Activated CD4-positive, alpha-beta T cell treated with anti-CD3 and anti-CD28 coated beads, Interleukin-2, amount 50 U/mL, for 48 hours (primary cell): ENCODE data around the gene FEZ2.

ENCODE experiments used
- DNase-seq, 2 experiments: peaks; one replicate each; pipeline ENCODE4 v3.0.0-alpha.2; 2020

The FEZ2 gene

DNA sequence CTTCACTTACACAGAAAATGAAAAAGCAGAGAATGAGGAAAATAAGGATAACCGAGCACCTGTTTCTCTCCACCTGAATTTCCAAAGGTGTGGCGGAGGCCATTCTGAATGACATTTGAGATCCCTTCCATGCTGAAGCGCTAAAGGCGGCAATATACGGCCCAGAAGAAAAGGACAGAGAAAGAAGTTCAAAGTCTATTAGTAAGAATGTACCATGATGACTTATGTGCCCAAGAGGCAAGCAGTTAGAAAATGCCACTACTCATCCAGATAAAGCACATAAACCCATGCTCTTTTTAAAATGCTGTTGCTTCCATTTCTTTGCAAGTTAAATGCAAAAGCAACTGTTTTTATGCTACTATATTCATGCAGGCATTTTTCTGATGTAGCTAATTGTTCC lies 37.2 kb downstream of the FEZ2 start:
- no peak for DNase-seq

DNA sequence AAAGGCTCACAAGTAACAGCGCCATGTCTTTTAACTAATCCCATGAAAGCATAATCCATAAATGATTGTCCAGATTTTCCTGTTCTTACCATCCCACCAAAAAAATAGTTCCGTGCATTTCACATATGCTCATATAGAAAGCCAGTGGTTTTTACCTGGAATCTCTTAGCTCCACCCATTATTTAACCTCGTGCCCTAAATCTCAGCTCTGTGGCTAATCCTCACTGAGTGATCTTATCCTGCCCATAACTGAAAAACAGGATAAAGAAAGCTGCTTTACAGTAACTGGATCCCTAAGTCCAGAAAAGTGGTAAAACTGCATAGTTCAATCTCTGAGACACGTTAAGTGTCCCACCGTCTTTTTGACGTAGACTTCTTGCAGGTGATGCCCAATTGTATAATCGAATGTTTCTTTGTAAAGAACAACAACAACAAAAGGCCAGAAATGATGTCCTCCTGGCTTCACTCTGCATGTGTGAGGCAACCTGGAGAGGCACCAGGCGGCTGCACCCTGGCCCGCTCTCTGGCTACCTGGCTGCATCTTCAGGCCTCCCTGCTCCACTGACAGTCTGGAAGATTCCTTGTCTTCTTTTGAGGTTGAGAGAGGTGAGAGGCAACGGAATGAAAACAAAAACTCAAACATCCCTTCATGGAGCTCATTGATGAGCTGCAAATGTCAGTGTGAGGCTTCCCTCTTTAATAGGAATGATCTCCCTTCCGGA lies 38.6 kb downstream of the FEZ2 start:
- DNase-seq = no peak

DNA sequence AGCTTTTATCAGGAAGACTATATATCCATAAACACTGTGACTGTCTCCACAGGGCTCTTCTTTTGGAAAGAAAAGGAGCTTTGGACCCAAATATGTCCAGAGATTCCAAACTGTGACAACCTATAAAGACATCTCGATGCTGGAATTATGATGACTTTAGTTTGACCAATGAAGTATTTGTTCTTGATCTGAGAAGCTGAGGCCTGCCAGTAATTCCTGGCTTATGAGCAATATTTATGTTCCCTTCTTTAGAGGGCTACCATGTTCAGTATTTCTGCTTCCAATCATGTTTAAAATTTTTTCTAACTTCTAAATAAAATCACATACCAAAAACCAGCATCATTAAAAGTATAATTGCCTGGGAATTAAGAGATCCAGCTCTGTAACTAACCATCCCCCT lies 41.1 kb downstream of the FEZ2 start:
- DNase-seq = no peak

DNA sequence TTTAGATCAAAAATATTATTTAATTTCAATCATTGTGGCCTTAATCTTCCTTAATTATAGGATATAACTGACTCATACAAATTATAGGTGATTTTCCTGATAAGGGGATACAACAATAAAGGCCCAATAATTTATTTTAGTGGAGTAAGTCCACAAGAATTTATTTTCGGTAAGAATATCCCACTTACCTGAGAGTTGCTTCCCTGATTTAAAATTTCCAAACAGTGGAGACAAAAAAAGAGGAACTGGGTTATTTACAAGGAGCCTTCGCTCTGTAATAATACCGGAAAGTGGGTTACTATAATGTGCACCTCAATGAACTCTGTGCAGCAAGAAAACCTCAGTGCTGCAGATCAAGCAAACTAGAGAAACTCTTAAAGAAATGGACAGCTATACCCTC lies 42.2 kb downstream of the FEZ2 start:
- no peak for DNase-seq

- DNase-seq = no peak
These were observed 43.4 kb downstream of the FEZ2 start for GRCh38 chr2:36554531-36554930.

- DNase-seq = no peak
These were observed 44.3 kb downstream of the FEZ2 start for GRCh38 chr2:36553683-36554082.

- DNase-seq = no peak
These were observed 48.0 kb downstream of the FEZ2 start for GRCh38 chr2:36550006-36550405.

DNA sequence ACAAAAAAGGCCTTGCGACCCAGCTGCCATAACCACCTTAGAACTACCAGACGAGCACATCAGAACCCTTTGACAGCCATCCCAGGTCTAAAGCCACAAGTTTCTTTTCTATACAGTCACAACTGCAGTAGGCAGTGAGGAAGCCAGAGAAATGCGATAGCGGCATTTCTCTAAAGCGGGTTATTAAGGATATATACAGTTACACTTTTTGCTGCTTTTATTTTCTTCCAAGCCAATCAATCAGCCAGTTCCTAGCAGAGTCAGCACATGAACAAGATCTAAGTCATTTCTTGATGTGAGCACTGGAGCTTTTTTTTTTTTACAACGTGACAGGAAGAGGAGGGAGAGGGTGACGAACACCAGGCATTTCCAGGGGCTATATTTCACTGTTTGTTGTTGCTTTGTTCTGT lies 48.8 kb downstream of the FEZ2 start:
- no peak for DNase-seq

DNA sequence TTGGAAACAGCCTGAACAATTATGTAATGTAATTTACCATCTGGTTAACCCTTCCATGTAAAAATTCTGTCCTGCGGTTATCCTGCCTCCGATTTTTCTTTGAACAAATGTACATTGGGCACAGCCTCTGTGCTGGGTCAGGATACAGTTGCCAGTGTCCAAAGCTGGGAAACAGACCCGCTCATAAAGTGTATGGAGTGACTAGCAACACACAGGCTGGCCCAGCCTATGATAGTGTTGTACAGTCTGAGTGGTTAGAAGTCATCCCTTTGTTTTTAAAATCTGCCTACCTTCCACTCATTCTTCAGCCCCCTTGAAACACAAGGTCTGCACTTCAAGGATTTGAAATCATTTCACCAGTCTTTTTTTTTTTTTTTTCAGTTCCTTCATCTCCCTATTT lies 50.1 kb downstream of the FEZ2 start:
- no peak for DNase-seq

DNA sequence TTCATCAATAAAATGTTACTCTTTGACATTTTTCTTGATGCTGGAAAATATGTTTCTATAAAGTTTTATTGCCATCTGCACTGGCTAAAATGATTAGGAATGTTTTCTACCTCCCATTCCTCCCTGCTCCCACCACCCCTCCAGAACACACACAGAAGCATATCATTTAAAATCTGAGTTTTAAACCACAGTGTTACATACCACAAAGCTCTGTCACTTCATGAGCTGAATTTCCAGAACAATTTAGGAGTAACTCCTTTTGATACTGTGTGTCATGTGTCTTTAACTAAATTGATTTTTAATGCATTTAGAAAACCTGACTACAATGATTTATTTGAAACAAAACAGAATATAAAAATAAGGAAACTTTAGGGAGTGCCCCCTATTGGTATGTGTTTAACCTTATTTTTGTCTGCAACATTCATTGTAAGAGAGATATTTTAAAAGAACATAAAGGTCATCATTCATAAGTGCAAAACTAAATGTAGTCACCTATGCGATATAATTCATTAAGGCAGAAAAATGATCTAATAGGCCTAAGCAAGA lies 52.0 kb downstream of the FEZ2 start:
- DNase-seq = no peak

DNA sequence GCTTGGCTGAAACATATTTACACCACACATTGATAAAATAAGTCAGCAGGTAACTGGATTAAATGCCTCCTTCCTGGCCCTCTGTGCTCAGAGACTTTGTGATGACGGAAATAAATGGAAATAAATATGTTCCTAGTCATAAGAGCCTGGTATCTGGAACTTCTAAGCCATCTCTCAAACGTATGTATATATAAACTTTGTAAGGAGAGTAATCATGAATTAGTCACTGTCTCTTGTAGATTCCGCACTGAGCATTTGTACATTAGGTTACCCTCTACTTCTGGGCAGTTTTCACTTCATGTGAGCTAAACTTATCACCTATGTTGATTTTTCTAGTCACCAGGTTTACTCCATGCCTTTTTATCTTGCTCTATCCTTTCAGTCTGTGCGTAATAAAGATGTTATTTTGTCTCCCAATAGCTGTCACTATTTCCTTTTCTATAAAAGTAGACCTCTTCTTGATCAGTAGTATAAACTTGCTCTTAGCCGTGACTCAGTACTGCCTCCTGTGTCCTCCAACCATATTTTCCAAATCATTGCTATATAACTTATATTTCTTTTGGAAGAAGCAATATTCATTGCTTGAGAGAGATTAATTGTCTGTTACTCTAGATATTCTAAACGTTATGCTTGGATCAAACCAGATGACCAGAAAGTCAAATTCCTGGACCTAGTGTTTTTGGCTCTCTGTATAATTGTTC lies 53.2 kb downstream of the FEZ2 start:
- no peak for DNase-seq

GRCh38 chr2:36541891-36542595 lies 55.9 kb downstream of the FEZ2 start:
- no peak for DNase-seq

DNA sequence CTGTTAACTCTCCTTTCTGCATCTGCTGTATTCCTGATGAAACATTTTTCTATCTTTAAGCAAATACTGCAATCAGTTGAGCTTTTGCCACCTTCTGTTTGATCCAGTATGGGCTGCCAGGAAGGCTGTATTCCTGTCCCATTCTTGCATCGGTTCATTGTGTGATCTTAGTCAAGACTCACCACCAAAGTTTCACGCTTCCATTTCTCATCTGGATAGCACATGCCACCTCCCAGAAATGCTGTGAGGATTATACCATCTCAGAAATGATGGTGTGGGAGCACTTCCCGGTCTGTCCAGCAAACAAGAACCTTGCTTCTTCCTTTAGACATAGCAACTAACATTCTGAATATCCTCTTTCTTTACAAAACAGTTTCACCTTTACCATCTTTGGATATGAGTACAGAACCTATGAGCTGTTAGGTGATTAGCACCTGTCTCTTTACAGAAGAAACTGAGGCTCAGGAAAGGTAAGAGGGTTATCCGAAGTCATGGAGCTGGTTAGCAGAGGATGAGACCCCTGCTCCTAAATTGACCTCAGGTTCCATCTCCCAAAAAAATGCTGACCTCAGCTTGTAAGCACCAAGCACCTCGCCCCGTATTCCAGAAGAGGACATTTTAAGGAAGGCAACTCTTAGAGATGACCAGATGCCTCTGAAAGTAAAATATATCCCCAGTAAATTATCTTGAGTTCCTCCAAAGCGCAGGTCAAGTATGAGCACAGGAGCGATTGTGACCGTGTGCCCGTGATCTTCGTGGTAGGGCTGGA lies 56.8 kb downstream of the FEZ2 start:
- DNase-seq = no peak

DNA sequence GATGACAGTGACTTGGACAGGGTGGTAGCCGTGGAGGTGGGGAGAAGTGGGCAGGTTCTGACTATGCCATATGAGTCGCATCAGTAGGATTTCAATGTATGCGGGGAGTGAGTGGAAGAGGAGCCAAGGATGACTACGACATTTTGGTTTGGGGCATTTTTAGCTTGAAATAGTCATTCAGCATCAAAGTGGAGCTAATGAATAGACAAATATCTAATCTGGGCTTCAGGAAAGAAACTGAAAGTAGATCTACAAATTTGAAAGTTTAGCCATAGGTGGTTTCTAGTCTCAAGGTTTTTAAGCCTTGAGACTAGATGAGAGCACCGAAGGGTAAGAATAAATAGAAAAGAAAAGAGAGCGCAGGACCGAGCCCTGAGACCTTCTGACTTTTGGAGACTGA lies 58.3 kb downstream of the FEZ2 start:
- no peak for DNase-seq

DNA sequence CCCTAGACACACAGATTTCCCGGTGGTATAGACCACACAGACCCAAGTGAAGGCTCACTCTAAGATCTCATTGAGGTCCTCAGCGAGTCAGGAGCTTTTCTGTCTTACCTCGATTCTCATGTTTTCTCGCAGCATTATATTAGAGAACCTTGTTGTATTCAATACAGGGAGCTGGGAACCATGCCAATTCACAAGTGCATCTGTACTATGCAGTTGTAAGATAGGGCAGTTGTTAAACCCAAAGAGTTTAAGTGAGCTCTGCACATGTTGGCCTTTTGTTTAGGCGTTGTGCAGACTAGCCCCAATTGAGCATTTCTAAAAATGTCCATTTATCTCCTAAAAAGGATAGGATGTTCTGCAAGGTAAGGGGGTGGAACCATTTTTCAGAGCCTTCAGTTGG lies 59.6 kb downstream of the FEZ2 start:
- DNase-seq = no peak

DNA sequence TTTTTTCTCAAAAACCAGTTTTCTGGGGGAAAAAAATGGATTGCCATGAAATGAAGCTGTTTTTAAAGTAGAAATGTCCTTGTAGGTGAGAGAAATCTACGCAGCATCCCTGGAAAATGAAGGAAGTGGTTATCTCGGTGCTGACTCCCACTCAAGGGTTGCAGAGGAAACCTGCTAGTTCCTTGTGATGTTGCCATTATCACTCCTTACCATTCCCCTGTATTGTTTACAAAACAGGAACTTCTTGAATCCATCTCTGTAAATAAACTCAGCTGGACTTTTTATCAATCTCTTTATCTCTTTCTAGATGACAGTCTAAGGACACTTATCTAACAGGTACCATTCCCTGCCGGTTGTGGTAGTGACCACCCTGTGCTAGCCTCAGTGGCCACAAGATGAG lies 61.2 kb downstream of the FEZ2 start:
- DNase-seq = no peak

GRCh38 chr2:36535099-36535498 lies 62.9 kb downstream of the FEZ2 start:
- no peak for DNase-seq

GRCh38 chr2:36534275-36534799 lies 63.6 kb downstream of the FEZ2 start:
- no peak for DNase-seq

DNA sequence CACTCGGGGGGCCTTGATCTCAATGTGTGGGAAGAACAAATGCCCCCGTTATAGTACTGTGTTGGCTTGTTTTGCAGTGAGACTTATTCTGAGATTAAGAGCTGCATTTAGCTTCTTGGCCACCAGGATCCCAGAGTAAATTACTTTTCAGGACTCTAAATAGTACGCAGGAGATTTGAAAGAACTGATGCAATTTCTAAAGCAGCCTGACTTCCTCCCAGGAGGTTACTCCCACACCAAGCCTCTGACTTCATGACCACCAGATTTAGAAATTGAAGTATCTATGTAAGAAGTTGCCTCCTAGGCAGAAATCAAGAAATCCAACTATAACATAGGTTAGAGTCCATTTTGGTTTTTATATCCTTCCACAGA lies 67.0 kb downstream of the FEZ2 start:
- DNase-seq = no peak

GRCh38 chr2:36530178-36530982 lies 67.6 kb downstream of the FEZ2 start:
- no peak for DNase-seq

DNA sequence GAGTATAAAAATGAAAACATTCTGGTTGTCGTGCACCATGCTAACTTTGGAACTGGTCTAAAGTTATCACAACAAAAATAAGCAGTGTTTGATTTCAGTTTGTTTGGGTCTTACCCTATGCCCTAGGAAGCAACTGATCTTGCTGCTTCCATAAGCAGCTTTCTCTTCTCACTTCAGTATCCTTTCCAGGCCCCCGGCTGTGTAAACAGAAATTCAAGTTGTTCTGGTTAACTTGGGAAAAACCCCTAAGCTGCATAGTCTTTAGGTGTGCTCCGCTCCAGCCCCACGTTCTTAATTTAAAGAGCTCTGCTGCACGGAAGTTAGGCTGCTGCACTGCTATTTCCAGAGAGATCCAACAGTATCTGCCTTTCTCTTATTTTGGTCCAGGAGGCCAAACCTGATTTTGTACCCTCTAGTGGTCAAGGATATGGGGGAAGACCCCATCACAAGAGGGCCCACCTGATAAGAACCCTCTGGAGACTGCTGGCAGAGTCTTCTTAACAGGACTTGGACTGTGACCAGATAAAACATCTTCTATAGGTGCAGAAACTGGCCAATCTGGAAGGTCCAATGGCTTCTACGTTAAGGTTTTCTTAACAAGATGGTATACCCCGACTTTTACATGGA lies 69.1 kb downstream of the FEZ2 start:
- DNase-seq = no peak

DNA sequence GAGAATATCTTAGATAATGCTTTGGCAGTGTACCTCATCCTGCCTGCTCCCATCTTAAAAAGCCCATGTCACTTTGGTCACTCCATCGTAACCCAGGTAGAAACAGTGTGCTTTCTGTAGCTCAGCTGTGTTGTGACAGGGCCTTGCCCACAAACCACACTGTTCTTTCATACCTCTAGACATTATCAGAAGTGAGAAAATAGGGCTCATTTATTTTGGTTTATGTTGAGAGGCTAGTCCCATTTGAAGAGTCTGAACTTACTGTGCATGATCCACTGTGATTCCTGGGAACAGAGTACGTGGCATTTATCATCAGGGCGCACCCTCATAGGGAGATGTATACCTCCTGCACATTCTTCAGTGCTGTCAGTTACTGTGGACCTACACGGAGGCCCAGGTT lies 69.7 kb downstream of the FEZ2 start:
- no peak for DNase-seq
